Hepatocyte (in vitro differentiated cells): ENCODE data around the gene COL9A2. TPM values are rescaled to one million over a fixed set of nuclear protein-coding genes. Genes with fewer than 3 reads are reported as not detected.

Experiments
- DNase-seq: peaks from one replicate; pipeline ENCODE4 v3.0.0-alpha.2; 2016; ENCODE audit warnings: low spot score
- H2AFZ ChIP-seq: fragments of 200-600 bp; sonication (generic); 2 replicates; pipeline ENCODE4 v1.6.0; 2016; ENCODE audit warnings: antibody characterized with exemption, mild to moderate bottlenecking
- H3K27ac ChIP-seq: fragments of 200-600 bp; sonication (generic); 2 replicates; pipeline ENCODE4 v1.5.1; 2016; ENCODE audit warnings: mild to moderate bottlenecking
- H3K27me3 ChIP-seq: fragments of 200-600 bp; sonication (generic); 2 replicates; pipeline ENCODE4 v1.6.1; 2016
- H3K36me3 ChIP-seq: fragments of 200-600 bp; sonication (generic); replicated peaks from 2 replicates; pipeline ENCODE4 v1.5.1; 2016; ENCODE audit warnings: low read depth; ENCODE audit not compliant: insufficient read depth
- H3K4me1 ChIP-seq: fragments of 200-600 bp; sonication (generic); 2 replicates; pipeline ENCODE4 v1.5.1; 2016; ENCODE audit warnings: mild to moderate bottlenecking, moderate library complexity; ENCODE audit not compliant: insufficient read depth
- H3K4me2 ChIP-seq: fragments of 200-600 bp; sonication (generic); 2 replicates; pipeline ENCODE4 v1.6.0; 2016
- H3K4me3 ChIP-seq: fragments of 200-600 bp; sonication (generic); 2 replicates; pipeline ENCODE4 v1.5.1; 2016; ENCODE audit warnings: mild to moderate bottlenecking
- H3K79me2 ChIP-seq: fragments of 200-600 bp; sonication (generic); 2 replicates; pipeline ENCODE4 v1.6.0; 2017; ENCODE audit warnings: mild to moderate bottlenecking
- H3K9me2 ChIP-seq: fragments of 200-600 bp; sonication (generic); replicated peaks from 2 replicates; pipeline ENCODE4 v1.6.0; 2017; ENCODE audit warnings: mild to moderate bottlenecking; ENCODE audit not compliant: insufficient read depth
- H3K9me3 ChIP-seq: fragments of 200-600 bp; sonication (generic); 2 replicates; pipeline ENCODE4 v1.5.1; 2016; ENCODE audit warnings: low read depth, mild to moderate bottlenecking
- H4K20me1 ChIP-seq: fragments of 200-600 bp; sonication (generic); 2 replicates; pipeline ENCODE4 v1.6.0; 2016; ENCODE audit warnings: mild to moderate bottlenecking; ENCODE audit not compliant: insufficient read depth, poor library complexity, severe bottlenecking
- CTCF ChIP-seq: fragments of 200-600 bp; sonication (generic); IDR thresholded peaks from 2 replicates; pipeline ENCODE4 v1.5.1; 2016; ENCODE audit warnings: antibody characterized with exemption, mild to moderate bottlenecking; ENCODE audit not compliant: poor library complexity
- EZH2 ChIP-seq: fragments of 200-600 bp; sonication (generic); IDR thresholded peaks from 2 replicates; pipeline ENCODE4 v1.6.1; 2016; ENCODE audit warnings: antibody characterized with exemption, mild to moderate bottlenecking, borderline replicate concordance
- EZH2phosphoT487 ChIP-seq: fragments of 200-600 bp; sonication (generic); IDR thresholded peaks from one replicate; pipeline ENCODE4 v1.6.1; 2018; ENCODE audit warnings: antibody characterized with exemption, mild to moderate bottlenecking, low read depth, moderate library complexity; ENCODE audit not compliant: unreplicated experiment, severe bottlenecking
- WGBS: methylation state at CpG from one replicate; pipeline ENCODE4 v1.1.6; 2016; ENCODE audit warnings: low lambda C conversion rate; ENCODE audit errors: missing lambda C conversion rate; 5-methylcytosine and 5-hydroxymethylcytosine counted together
- polyA plus RNA-seq: library from polyadenylated mRNA; unstranded; fragments of >200 nt; fragmentation: Nextera tagmentation; extraction: Ambion mirVana; gene quantifications from 2 replicates; pipeline ENCODE4 v1.2.1, GENCODE V29; 2016
- total RNA-seq: library from RNA; depleted of rRNA; stranded (reverse); fragments of >200 nt; gene quantifications from 2 replicates; pipeline ENCODE4 v1.2.3, GENCODE V29; 2014

COL9A2 gene
- total and polyA plus RNA-seq, 2 experiments from 2014 or later = 20.6 to 24.9 TPM

- TF ChIP-seq EZH2phosphoT487 (no peak), EZH2 (no peak), CTCF (no peak)
- no peak overlapping the region for H2AFZ ChIP-seq
- H3K27me3 ChIP-seq = no peaks in the 10 kb centered on the region
- H3K4me3 ChIP-seq = no peak overlapping the region
- H3K79me2 ChIP-seq = no peaks in the 10 kb centered on the region
- no peak overlapping the region for H3K27ac ChIP-seq
- no peak overlapping the region for H3K4me2 ChIP-seq
- no peaks in the 10 kb centered on the region for H3K36me3 ChIP-seq
- no peaks in the 10 kb centered on the region for H4K20me1 ChIP-seq
- no peaks in the 10 kb centered on the region for H3K9me3 ChIP-seq
- DNase-seq = no peak
- WGBS = 94% methylated on average over 2 of the region's 2 CpGs
- H3K9me2 ChIP-seq = no peaks in the 10 kb centered on the region
- no peaks in the 10 kb centered on the region for H3K4me1 ChIP-seq
Measured at GRCh38 chr1:40291293-40291692, 25.8 kb downstream of the COL9A2 start.

- Histone ChIP-seq H3K79me2 (peaks cover 2% of the 10 kb centered on the region), H3K4me1 (no peaks in the 10 kb centered on the region), H4K20me1 (no peaks in the 10 kb centered on the region), H3K27ac (no peak overlapping the region), H3K4me3 (no peak overlapping the region), H3K27me3 (no peaks in the 10 kb centered on the region), H3K9me3 (no peaks in the 10 kb centered on the region), H3K9me2 (no peaks in the 10 kb centered on the region), H2AFZ (no peak overlapping the region), H3K36me3 (no peaks in the 10 kb centered on the region), H3K4me2 (no peak overlapping the region)
- WGBS = 72% methylated on average over 2 of the region's 2 CpGs
- TF ChIP-seq CTCF = no peak
- no peak for TF ChIP-seq EZH2
- no peak for TF ChIP-seq EZH2phosphoT487
- DNase-seq = no peak
Measured at GRCh38 chr1:40281853-40282252, 35.2 kb downstream of the COL9A2 start.

- H3K4me1 ChIP-seq = no peaks in the 10 kb centered on the region
- H2AFZ ChIP-seq = no peak overlapping the region
- H3K9me2 ChIP-seq = no peaks in the 10 kb centered on the region
- no peak for DNase-seq
- H3K9me3 ChIP-seq = no peaks in the 10 kb centered on the region
- no peak overlapping the region for H3K4me2 ChIP-seq
- no peaks in the 10 kb centered on the region for H4K20me1 ChIP-seq
- H3K27ac ChIP-seq = no peak overlapping the region
- WGBS = 99% methylated on average over 3 of the region's 3 CpGs
- H3K36me3 ChIP-seq = no peaks in the 10 kb centered on the region
- no peak overlapping the region for H3K4me3 ChIP-seq
- H3K79me2 ChIP-seq = peaks cover 2% of the 10 kb centered on the region
- no peaks in the 10 kb centered on the region for H3K27me3 ChIP-seq
- no peak for TF ChIP-seq CTCF
- TF ChIP-seq EZH2 = no peak
Measured at GRCh38 chr1:40276122-40276521, 41.0 kb downstream of the COL9A2 start.

- Histone ChIP-seq H3K36me3 (no peaks in the 10 kb centered on the region), H3K4me1 (no peaks in the 10 kb centered on the region), H4K20me1 (no peaks in the 10 kb centered on the region), H3K9me3 (no peaks in the 10 kb centered on the region), H3K27ac (no peak overlapping the region), H3K27me3 (no peaks in the 10 kb centered on the region), H3K9me2 (no peaks in the 10 kb centered on the region), H3K79me2 (peaks cover 5% of the 10 kb centered on the region), H3K4me2 (no peak overlapping the region), H3K4me3 (no peak overlapping the region), H2AFZ (no peak overlapping the region)
- 96% methylated on average over 2 of the region's 2 CpGs for WGBS
- DNase-seq = no peak
- TF ChIP-seq EZH2 = no peak
- TF ChIP-seq EZH2phosphoT487 = no peak
Measured at GRCh38 chr1:40274331-40274730, 42.8 kb downstream of the COL9A2 start.
